ENCODE measurements around the gene PLXDC2.

The PLXDC2 gene

GRCh38 chr10:19777806-19778205, 38.4 kb upstream of the PLXDC2 start:
- Histone ChIP-seq H3K4me3 (ENCODE audit: severe bottlenecking) (no peak overlapping the region), H3K36me3 (ENCODE audit: low read depth) (no peaks in the 10 kb centered on the region), H3K9me3 (ENCODE audit: severe bottlenecking) (no peaks in the 10 kb centered on the region), H3K4me1 (ENCODE audit: insufficient read depth, poor library complexity, severe bottlenecking) (no peaks in the 10 kb centered on the region), H3K27me3 (ENCODE audit: insufficient read depth, poor library complexity, severe bottlenecking) (no peaks in the 10 kb centered on the region), H3K27ac (ENCODE audit: poor library complexity, severe bottlenecking) (no peak overlapping the region)
- DNase-seq (ENCODE audit: low spot score) = no peak
- no peak for ATAC-seq (ENCODE audit: low read depth)
- no peak for TF ChIP-seq CTCF (IDR thresholded peaks at IDR 0.05; ENCODE audit: poor library complexity, severe bottlenecking)

GRCh38 chr10:19778996-19779395, 37.2 kb upstream of the PLXDC2 start:
- no peak overlapping the region for H3K27ac ChIP-seq (ENCODE audit: poor library complexity, severe bottlenecking)
- H3K36me3 ChIP-seq (ENCODE audit: low read depth) = no peaks in the 10 kb centered on the region
- no peak for TF ChIP-seq CTCF (IDR thresholded peaks at IDR 0.05; ENCODE audit: poor library complexity, severe bottlenecking)
- H3K9me3 ChIP-seq (ENCODE audit: severe bottlenecking) = no peaks in the 10 kb centered on the region
- H3K4me3 ChIP-seq (ENCODE audit: severe bottlenecking) = no peak overlapping the region
- DNase-seq (ENCODE audit: low spot score) (no peak), ATAC-seq (ENCODE audit: low read depth) (no peak)
- H3K27me3 ChIP-seq (ENCODE audit: insufficient read depth, poor library complexity, severe bottlenecking) = no peaks in the 10 kb centered on the region
- no peaks in the 10 kb centered on the region for H3K4me1 ChIP-seq (ENCODE audit: insufficient read depth, poor library complexity, severe bottlenecking)

DNA sequence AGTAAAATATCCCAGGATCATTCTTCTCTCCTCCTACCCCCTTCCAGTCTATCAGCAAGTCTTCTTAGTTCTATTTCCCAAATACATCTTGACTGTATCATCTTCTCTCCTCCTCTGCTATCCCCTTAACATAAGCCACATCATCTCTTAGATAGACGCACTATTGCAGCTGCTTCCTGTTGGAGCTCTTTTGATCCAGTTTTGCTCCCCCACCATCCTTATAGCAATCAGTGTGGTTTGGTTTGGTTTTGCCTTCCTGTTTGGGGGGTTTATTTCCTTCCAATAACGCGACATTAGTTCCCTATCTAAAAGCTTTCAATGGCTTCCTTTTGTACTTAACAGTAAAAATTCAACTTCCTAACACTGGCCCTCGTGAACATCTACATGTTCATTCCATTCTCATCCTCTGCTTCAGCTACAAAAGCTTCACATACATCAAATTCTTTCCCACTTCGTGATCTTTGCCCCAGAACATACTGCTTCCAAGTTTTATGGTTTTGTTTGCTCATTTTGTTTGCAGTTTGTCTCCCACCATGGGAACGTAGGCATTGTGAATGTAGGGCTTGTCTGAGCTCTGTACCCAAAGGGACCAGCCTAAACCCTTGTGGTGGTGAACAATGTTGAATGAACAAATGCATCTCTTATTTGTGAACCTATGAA, 33.7 kb upstream of the PLXDC2 start:
- Histone ChIP-seq H3K27ac (ENCODE audit: poor library complexity, severe bottlenecking) (no peak overlapping the region), H3K27me3 (ENCODE audit: insufficient read depth, poor library complexity, severe bottlenecking) (no peaks in the 10 kb centered on the region), H3K4me3 (ENCODE audit: severe bottlenecking) (no peak overlapping the region), H3K4me1 (ENCODE audit: insufficient read depth, poor library complexity, severe bottlenecking) (no peaks in the 10 kb centered on the region), H3K36me3 (ENCODE audit: low read depth) (no peaks in the 10 kb centered on the region), H3K9me3 (ENCODE audit: severe bottlenecking) (no peaks in the 10 kb centered on the region)
- no peak for DNase-seq (ENCODE audit: low spot score)
- TF ChIP-seq CTCF (IDR thresholded peaks at IDR 0.05; ENCODE audit: poor library complexity, severe bottlenecking) = no peak
- ATAC-seq (ENCODE audit: low read depth) = no peak

GRCh38 chr10:19783721-19784120, 32.5 kb upstream of the PLXDC2 start:
- no peaks in the 10 kb centered on the region for H3K36me3 ChIP-seq (ENCODE audit: low read depth)
- H3K27ac ChIP-seq (ENCODE audit: poor library complexity, severe bottlenecking) = no peak overlapping the region
- no peaks in the 10 kb centered on the region for H3K9me3 ChIP-seq (ENCODE audit: severe bottlenecking)
- no peaks in the 10 kb centered on the region for H3K27me3 ChIP-seq (ENCODE audit: insufficient read depth, poor library complexity, severe bottlenecking)
- no peak for TF ChIP-seq CTCF (IDR thresholded peaks at IDR 0.05; ENCODE audit: poor library complexity, severe bottlenecking)
- no peak overlapping the region for H3K4me3 ChIP-seq (ENCODE audit: severe bottlenecking)
- ATAC-seq (ENCODE audit: low read depth) (no peak), DNase-seq (ENCODE audit: low spot score) (no peak)
- no peaks in the 10 kb centered on the region for H3K4me1 ChIP-seq (ENCODE audit: insufficient read depth, poor library complexity, severe bottlenecking)

DNA sequence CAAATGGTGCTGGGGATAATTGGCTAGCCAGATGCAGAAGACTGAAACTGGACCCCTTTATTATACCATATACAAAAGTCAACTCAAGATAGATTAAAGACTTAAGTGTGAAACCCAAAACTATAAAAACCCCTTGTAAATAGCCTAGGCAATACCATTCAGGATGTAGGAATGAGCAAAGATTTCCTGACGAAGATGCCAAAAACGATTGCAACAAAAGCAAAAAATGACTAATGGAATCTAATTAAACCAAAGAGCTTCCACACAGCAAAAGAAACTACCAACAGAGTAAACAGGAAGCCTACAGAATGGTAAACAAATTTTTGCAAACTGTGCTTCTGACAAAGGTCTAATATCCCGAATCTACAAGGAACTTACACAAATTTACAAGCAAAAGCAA, 30.9 kb upstream of the PLXDC2 start:
- no peaks in the 10 kb centered on the region for H3K4me1 ChIP-seq (ENCODE audit: insufficient read depth, poor library complexity, severe bottlenecking)
- H3K9me3 ChIP-seq (ENCODE audit: severe bottlenecking) = no peaks in the 10 kb centered on the region
- H3K4me3 ChIP-seq (ENCODE audit: severe bottlenecking) = no peak overlapping the region
- H3K27me3 ChIP-seq (ENCODE audit: insufficient read depth, poor library complexity, severe bottlenecking) = no peaks in the 10 kb centered on the region
- DNase-seq (ENCODE audit: low spot score) = no peak
- no peaks in the 10 kb centered on the region for H3K36me3 ChIP-seq (ENCODE audit: low read depth)
- ATAC-seq (ENCODE audit: low read depth) = no peak
- H3K27ac ChIP-seq (ENCODE audit: poor library complexity, severe bottlenecking) = no peak overlapping the region
- no peak for TF ChIP-seq CTCF (IDR thresholded peaks at IDR 0.05; ENCODE audit: poor library complexity, severe bottlenecking)

All from RWPE2 (cell line).